HG03175 (cell line): ENCODE measurements around the gene WDR20.
"Not testable (repeated sequence)": the region's sequence is repeated elsewhere in the genome, so short reads cannot be mapped to it uniquely, and the experiment has no call there.

Experiments used
- ATAC-seq: cut with Tn5 transposase; IDR thresholded peaks from one replicate; pipeline ENCODE4 v1.9.1; 2021; ENCODE audit warnings: mild to moderate bottlenecking, moderate library complexity; ENCODE audit not compliant: unreplicated experiment

WDR20 gene

DNA sequence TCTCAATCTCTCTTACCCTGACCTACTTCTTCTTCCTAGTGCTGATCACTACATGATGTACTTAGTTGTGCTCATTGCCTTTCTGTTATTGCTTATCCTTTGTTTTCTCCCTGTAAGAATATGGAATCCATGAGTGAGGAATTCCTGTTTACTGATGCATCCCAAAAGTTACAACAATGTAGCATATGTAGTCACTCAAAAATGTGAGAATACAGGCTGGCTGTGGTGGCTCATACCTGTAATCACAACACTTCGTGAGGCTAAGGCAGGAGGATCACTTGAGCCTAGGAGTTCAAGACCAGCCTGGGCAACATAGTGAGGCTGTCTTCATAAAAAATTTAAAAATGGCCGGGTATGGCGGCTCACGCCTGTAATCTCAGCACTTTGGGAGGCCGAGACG, 8.0 kb upstream of the WDR20 start:
- ATAC-seq: no peak

DNA sequence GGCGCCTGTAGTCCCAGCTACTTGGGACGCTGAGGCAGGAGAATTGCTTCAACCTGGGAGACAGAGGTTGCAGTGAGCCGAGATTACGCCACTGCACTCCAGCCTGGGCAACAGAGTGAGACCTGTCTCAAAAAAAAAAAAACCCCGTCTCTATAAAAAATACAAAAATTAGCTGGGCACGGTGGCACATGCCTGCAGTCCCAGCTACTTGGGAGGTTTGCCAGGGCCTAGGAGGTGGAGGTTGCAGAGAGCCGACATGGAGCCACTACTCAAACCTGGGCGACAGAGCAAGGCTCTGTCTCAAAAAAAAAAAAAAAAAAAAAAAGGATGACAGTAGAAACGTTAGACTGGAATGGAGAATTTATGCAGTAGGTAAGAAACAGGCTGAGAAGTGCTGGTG, 5.7 kb upstream of the WDR20 start:
- ATAC-seq: not testable (repeated sequence)

DNA sequence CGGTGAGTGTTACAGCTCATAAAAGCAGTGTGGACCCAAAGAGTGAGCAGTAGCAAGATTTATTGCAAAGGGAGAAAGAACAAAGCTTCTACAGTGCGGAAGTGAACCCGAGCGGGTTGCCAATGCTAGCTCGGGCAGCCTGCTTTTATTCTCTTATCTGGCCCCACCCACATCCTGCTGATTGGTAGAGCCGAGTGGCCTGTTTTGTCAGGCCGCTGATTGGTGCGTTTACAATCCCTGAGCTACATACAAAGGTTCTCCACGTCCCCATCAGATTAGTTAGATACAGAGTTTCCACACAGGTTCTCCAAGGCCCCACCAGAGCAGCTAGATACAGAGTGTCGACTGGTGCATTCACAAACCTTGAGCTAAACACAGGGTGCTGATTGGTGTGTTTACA, 5.0 kb upstream of the WDR20 start:
- not testable (repeated sequence) for ATAC-seq

DNA sequence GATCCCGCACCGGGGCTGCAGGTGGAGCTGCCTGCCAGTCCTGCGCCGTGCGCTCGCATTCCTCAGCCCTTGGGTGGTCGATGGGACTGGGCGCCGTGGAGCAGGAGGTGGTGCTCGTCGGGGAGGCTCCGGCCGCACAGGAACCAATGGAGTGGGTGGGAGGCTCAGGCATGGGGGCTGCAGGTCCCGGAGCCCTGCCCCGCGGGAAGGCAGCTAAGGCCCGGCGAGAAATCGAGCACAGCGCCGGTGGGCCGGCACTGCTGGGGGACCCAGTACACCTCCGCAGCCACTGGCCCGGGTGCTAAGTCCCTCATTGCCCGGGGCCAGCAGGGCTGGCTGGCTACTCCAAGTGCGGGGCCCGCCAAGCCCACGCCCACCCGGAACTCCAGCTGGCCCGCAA, 4.2 kb upstream of the WDR20 start:
- ATAC-seq: not testable (repeated sequence)

DNA sequence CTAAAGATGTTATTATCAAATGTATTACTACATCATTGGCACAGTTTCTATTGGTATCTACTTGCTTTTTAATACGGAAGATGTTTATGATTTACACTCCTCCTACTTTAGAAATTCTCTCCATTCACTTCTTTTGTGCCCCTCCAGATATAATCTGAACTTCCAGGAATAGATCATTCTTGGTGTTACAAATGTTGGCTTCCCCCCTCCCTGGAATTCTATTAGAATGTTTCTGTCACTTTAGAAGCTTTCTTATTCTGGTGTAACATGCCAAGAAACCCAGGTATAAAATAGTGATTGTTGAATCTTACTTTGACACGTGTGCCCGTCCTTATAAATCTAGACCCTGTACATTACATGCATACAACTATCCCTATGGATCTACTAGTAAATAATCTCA, 1.2 kb upstream of the WDR20 start:
- no peak for ATAC-seq

DNA sequence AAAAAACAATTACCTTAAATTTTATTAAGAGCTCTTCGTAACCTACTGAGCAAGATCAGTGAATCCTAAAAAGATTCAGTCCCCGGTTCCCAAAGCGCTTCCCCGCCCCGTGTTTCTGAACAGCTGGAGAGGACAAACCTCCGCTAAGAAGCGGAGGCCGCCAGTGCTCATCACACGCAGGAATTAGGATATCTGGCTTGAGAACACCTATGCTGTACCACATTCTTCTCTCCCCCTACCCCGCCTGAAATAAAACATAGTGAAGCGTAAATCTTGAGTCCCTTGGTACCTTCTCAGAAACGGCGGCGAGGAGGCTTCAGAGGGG, 774 bp upstream of the WDR20 start:
- ATAC-seq: no peak

DNA sequence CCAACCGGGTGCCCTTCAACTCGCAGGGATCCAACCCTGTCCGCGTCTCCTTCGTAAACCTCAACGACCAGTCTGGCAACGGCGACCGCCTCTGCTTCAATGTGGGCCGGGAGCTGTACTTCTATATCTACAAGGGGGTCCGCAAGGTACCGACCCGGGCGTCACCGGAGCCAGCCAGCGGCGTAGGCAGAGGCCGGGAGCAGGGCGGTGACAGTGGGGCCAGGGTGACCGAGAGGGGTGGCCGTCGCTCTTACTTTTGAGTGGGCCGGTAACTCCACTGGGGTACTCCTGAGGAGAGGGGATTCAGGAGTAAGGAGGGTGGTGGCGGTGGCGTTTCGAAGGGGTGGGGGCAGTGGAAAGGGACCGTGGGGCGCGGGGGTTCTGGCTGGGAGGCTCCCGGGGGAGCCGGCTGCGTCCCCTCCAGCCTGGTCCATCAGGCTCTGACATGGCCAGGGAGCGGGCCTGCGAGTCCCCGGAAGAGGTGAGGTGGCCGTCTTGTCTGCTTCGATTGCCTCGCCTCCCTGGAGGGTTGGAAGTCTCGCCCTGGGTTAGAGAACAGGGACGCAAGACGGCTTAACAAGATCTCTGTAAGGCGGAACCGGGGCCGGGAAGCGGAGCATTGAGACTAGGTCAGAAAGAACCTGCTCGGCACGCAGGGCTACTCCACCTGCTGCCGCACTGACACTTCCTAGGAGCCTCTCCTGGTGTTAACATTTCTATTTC, 491 bp downstream of the WDR20 start:
- peak; percentile 15 for ATAC-seq

DNA sequence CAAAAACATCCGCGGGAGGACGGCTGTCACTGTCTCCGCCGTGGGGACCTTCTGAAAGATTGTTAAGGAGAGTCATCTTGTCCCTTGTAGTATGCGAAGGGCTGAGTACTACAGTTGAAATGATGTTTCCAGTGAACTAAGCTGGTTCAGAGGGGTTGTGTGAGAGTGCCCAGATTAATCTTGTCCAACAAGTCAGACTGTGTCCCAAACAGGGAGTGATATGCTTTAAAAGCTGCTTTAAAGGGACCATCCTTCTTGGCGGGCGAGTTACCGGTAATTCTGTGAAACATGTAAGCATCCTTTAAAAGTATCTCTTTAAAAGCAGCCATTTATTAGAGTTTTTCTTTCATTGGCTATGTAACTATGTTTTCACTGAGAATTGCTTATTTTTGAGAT, 1.1 kb downstream of the WDR20 start:
- ATAC-seq: no peak

DNA sequence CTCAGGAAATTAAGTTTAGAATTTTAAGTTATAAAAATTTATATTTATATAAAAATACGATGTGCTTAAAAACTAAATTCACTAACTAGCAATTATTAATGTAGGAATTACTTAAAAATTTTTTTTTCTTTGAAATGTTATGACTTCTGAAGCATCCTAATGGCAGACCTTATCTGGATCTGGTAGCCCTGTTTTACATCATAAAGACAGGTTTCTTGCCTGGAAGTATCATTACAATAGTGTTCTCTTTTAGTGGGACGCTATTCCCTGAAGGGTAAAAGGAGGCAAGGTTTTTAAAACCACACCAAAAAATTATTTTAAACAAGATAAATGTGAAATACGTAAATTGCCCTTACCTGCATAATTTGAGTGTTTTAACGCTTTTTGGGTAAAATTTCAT, 2.1 kb downstream of the WDR20 start:
- no peak for ATAC-seq

DNA sequence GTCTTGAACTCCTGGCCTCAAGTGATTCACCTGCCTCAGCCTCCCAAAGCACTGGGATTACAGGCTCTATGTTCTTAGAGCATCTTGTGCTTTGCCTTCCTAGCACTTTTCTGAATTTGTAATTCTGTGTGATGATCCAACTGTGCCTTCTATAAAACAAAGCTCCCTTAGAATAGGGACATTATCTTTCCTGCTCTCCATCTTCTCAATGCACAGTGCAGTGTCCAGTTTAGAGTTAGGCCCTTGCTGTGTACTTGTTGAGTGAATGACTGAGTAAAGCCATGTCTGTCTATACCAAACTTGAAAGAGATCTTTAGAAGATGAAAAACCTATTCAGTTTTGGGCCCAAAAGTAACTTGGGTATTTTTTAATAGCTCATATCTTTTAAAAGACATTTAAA, 5.2 kb downstream of the WDR20 start:
- ATAC-seq: no peak

DNA sequence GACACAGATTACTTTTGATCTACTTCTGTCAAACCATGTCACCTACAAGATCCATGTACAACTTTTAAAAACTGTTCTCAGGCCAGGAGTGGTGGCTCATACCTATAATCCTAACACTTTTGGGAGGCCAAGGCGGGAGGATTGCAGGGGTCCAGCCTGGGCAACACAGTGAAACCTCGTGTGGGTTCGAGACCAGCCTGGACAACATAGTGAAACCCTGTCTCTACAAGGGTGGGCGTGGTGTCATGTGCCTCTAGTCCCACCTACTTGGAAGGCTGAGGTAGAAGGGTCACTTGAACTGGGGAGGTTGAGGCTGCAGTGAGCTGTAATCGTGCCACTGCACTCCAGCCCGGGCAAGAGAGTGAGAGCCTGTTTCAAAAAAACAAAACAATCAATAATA, 5.7 kb downstream of the WDR20 start:
- no peak for ATAC-seq

DNA sequence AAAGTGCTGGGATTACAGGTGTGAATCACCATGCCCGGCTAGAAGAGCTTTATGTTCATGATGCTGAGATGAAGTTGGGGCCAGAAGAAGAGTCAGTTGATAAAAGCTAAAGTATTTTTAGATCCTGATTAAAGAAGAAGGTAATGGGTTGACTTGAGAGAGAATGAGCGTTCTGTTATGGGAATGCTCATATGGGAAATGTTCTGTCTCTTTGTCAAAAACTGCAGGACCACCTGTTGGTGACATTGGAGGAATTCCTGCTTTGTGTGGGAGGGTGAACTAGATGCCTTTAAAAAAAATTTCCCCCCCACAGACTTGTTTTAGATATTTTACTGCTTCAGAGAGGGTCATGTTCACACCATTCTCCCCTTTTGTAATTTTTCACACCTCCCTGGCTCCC, 6.7 kb downstream of the WDR20 start:
- no peak for ATAC-seq

DNA sequence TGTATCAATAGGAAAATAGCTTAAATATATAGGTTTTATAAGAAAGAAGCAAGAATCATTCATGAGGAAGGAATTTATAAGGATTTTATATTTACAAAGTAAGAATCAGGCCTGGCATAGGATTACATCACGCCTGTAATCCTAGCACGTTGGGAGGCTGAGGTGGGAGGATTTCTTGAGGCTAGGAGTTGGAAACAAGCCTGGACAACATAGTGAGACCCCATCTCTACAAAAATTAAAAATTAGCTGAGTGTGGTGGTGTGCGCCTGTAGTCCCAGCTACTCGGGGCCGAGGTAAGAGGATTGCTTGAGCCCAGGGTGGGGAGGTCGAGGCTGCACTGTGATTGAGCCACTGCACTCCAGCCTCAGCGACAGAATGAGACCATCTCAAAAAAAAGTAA, 10.4 kb downstream of the WDR20 start:
- no peak for ATAC-seq

DNA sequence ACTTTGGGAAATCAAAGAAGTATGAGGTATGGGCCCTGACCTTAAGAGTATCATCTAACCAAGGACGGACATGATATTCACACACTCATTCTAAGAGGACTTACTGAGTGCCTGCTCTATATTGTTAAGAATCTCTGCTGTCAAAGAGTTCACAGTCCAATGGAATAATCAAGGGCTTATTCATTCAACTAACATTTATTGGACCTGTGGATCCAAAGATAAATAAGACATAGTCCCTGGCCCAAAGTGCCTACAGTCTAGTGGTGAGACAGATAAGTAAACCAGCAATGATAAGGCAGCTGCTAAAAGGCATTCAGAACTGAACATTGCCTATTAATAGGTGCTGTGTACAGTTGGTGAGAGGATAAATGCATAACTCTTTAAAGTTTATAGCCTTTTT, 11.0 kb downstream of the WDR20 start:
- no peak for ATAC-seq

DNA sequence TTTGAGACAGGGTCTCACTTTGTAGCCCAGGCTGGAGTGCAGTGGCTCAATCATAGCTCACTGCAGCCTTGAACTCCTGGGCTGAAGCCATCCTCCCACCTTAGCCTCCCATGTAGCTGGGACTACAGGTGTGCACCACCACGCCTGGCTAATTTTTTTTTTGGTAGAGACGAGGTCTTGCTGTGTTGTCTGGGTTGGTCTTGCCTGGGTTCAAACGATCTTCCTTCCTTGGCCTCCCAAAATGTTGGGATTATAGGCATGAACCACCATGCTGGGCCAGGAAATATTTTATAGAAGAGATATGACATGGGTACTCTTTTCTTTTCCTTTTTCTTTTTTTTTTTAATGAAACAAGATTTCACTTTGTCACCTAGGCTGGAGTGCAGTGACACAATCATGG, 11.7 kb downstream of the WDR20 start:
- ATAC-seq: not testable (repeated sequence)

DNA sequence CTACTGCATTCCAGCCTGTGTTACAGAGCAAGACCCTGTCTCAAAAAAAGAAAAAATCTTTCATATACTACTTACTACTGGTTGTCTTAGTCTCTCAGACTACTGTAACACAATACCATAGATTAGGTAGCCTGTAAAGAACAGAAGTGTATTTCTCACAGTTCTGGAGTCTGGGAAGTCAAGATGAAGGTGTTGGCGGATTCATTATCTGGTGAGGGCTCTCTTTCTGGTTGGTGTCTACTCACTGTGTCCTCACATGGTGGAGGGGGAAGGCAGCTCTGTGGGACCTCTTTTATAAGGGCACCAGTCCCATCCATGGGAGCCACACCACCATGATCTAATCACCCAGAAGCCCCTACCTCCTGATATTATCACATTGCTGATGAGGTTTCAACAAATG, 14.4 kb downstream of the WDR20 start:
- no peak for ATAC-seq

DNA sequence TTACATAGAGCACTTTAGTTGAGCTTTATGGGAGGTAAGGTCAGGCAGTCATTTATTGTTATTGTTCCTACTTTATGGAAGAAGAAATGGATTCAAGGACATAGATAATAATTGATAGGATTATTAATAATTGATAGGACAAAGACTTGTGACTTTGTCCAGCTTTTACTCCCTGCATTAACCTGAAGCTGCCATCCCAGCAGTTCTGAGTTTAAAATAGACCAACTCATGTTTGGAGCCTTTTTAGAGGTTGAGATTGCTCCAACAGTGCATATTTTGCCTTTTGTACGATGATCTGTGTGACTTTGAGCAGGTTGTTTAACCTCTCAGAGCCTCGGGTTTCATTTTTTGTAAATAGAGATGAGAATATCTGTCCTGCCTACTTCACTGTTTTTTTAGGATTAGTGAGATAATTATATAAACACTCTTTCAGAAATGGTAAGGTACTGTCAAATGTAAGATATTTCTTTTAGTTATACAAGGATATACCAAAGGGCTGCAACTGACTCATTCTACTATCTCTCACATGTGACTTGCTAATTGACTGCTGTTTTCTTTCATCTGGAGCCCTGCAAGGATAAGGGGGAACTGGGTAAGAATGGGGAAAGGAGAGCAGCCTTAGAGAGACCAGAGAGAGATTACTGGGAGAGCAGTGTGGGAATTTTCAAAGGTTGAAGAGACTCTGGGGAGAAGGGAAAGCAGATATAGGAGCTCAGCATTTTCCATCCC, 15.3 kb downstream of the WDR20 start:
- no peak for ATAC-seq

DNA sequence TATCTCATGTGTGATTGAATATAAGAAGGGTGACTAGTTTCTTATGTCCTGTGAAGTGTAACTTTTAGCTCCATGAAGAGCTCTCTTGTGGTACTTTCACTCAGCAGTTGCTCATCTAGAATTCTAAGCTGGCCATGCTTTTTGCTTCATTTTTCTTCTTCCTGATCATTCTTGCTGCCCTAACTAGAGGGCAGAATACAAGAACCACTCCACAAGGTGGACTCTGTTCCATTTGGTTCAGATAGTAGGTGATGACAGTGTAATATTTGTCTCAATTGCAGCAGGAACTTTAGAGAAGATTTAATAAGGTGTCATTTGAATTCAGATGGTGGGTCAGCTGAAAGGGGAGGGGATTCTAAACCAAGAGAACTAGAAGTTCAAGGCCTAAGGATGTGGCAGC, 17.6 kb downstream of the WDR20 start:
- no peak for ATAC-seq

DNA sequence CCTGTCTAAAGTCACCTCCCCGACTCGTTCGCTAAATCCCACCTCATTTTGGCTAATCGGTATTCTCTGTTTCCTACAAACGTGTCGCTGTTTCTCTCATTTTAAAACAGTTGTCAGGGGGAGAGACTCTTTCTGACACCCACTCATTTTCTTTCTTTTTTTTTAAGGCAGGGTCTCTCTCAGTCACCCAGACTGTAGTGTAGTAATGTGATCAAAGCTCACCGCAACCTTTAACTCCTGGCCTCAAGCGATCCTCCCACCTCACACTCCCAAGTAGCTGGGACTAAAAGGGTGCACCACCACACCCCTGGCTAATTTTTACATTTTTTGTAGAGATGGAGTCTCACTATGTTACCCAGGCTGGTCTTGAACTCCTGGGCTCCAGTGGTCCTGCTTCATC, 19.1 kb downstream of the WDR20 start:
- ATAC-seq: no peak

DNA sequence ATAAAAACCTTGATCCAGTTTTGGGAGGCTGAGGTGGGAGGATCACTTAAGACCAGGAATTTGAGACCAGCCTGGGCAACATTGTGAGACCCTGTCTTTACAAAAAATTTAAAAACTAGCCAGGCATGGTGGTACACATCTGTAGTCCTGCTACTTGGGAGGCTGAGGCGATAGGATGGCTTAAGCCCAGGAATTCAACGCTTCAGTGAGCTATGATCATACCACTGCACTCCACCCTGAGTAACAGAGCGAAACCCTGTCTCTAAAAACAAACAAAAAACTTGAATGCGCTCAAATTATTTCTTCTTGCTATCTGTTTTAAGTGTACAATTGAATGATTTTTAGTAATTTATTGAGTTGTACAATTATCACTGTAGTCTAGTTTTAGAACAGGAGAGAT, 20.1 kb downstream of the WDR20 start:
- ATAC-seq: no peak

DNA sequence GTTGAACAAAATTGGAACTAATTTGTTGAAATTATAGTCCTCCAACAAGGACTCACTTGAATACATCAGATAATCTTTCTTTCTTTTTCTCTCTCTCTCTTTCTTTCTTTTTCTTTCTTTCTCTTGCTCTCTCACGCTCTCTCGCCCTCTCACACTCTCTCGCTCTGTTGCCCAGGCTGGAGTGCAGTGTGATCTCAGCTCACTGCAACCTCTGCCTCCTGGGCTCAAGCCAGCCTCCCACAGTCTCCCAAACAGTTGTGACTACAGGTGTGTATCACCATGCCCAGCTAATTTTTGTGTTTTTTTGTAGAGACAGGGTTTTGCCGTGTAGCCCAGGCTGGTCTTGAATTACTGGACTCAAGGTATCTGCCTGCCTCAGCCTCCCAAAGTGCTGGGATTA, 22.8 kb downstream of the WDR20 start:
- ATAC-seq: no peak

DNA sequence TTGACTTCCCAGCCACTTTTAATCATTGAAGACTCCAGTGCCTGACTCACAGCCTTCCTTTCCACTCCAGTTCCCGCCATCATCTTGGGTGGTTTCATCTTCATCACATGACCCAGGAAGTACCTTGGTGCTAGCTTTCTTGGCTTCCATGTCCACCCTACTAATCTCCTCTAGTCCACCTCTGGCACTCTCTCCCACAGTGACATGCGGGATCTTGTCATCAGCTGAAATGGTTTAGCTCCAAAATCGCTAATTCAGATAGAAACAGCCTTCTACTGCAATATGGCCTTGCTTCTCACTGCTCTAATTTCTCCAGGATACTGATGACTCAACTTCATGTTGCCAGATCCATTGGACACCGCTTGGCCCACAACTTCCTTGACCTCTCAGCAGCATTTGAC, 24.5 kb downstream of the WDR20 start:
- ATAC-seq: no peak

DNA sequence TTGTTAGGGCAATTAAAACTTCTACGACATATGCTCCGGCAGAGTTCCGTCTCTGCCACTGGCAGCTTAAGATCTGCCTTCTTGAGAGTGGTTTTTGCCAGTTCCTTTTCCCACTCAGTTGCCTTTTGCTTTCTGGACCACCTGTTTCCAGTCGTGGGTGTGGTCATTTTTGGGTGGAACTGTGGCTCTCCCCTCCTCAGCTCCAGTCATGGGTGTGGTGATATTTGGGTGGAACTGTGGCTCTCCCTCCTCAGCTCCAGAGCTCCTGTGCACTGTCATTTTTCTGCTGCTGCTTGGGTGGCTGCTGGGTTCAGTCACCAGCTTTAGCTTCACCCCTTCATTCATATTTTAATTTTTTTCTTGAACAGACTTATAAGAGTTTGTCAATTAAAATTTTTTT, 25.3 kb downstream of the WDR20 start:
- ATAC-seq: no peak
